AG08395 (cell line): Measurements from ENCODE around the gene PCDHB8.
"Not testable (repeated sequence)": the region's sequence is repeated elsewhere in the genome, so short reads cannot be mapped to it uniquely, and the experiment has no call there.

ENCODE experiments used
- DNase-seq: peaks from one replicate; pipeline ENCODE4 v3.0.0; 2012; ENCODE audit warnings: mixed read lengths, low spot score

Gene PCDHB8

GRCh38 chr5:141184117-141184855 is 6.7 kb downstream of the PCDHB8 start:
- not testable (repeated sequence) for DNase-seq

- peak; percentile 29 for DNase-seq
Observed at GRCh38 chr5:141186897-141187512, 9.4 kb downstream of the PCDHB8 start, which contains the start of gene PCDHB9. TSS of gene PCDHB9 (plus strand) at chr5:141187161. CDS start at chr5:141187319, 158 bp downstream.

- DNase-seq = not testable (repeated sequence)
Observed at GRCh38 chr5:141188682-141189081, 11.1 kb downstream of the PCDHB8 start.

DNA sequence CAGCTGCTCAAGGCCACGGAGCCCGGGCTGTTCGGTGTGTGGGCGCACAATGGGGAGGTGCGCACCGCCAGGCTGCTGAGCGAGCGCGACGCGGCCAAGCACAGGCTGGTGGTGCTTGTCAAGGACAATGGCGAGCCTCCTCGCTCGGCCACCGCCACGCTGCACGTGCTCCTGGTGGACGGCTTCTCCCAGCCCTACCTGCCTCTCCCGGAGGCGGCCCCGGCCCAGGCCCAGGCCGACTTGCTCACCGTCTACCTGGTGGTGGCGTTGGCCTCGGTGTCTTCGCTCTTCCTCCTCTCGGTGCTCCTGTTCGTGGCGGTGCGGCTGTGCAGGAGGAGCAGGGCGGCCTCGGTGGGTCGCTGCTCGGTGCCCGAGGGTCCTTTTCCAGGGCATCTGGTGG is 11.5 kb downstream of the PCDHB8 start:
- not testable (repeated sequence) for DNase-seq

GRCh38 chr5:141192110-141192725 is 14.6 kb downstream of the PCDHB8 start, which contains the start of gene PCDHB10:
TSS of gene PCDHB10 (plus strand) at chr5:141192353. CDS start at chr5:141192553, 200 bp downstream.
- DNase-seq = peak; percentile 20

GRCh38 chr5:141194332-141194731 is 16.7 kb downstream of the PCDHB8 start:
- DNase-seq = not testable (repeated sequence)

GRCh38 chr5:141196363-141196762 is 18.8 kb downstream of the PCDHB8 start:
- no peak for DNase-seq

GRCh38 chr5:141199359-141200235 is 22.0 kb downstream of the PCDHB8 start, which contains the start of gene PCDHB11:
TSS of gene PCDHB11 (plus strand) at chr5:141199627. CDS start at chr5:141199775, 148 bp downstream.
- no peak for DNase-seq

- not testable (repeated sequence) for DNase-seq
Observed at GRCh38 chr5:141201126-141201525, 23.5 kb downstream of the PCDHB8 start.

DNA sequence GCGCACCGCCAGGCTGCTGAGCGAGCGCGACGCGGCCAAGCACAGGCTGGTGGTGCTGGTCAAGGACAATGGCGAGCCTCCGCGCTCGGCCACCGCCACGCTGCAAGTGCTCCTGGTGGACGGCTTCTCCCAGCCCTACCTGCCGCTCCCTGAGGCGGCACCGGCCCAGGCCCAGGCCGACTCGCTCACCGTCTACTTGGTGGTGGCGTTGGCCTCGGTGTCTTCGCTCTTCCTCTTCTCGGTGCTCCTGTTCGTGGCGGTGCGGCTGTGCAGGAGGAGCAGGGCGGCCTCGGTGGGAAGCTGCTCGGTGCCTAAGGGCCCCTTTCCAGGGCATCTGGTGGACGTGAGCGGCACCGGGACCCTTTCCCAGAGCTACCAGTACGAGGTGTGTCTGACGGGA is 24.1 kb downstream of the PCDHB8 start:
- DNase-seq = not testable (repeated sequence)

DNA sequence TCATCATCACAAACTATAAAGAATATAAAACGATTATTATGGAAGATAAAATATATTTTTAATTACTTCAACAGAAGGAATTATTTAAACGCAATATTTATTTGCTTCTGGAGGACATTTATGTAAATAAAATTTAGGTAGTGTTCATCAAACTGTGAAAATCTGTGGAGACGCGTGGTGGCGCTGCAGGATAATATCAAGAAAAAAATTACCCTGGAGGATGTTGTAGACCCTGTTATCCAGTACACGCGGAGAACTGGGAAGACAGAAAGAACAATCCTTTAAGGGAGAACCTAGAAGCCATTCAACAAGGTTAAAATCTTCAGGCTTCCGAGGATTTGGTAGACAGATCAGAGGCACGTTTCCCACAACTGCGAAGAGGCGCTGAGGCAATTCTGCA is 30.9 kb downstream of the PCDHB8 start, which contains the start of gene PCDHB12:
Gene PCDHB12, plus strand, starts transcription at position 242 of the 400 bp plus-strand sequence. CDS start 189 bp downstream, outside the sequence.
- no peak for DNase-seq

- DNase-seq = not testable (repeated sequence)
Observed at GRCh38 chr5:141210281-141210680, 32.7 kb downstream of the PCDHB8 start.

- not testable (repeated sequence) for DNase-seq
Observed at GRCh38 chr5:141210849-141211248, 33.3 kb downstream of the PCDHB8 start.

DNA sequence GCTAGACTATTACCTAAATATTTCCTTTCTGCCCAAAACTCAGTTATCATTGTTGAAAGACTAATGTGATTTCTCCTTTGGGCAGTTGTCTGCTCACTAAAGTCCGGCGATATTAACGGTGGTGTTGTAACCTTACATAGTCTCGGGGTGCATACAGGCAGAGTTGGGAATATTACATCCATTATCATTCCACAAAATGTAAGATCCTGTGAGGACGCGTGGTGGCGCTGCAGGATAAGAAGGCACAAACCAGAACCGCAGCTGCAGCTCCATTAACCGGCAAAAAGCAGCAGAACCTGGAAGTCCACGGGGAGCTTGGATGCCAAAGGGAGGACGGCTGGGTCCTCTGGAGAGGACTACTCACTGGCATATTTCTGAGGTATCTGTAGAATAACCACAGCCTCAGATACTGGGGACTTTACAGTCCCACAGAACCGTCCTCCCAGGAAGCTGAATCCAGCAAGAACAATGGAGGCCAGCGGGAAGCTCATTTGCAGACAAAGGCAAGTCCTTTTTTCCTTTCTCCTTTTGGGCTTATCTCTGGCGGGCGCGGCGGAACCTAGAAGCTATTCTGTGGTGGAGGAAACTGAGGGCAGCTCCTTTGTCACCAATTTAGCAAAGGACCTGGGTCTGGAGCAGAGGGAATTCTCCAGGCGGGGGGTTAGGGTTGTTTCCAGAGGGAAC is 36.2 kb downstream of the PCDHB8 start, which contains the start of gene PCDHB13:
Gene PCDHB13, plus strand, starts transcription at position 264 of the 684 bp plus-strand sequence. Its CDS starts 205 bp downstream, at position 469.
- not testable (repeated sequence) for DNase-seq

DNA sequence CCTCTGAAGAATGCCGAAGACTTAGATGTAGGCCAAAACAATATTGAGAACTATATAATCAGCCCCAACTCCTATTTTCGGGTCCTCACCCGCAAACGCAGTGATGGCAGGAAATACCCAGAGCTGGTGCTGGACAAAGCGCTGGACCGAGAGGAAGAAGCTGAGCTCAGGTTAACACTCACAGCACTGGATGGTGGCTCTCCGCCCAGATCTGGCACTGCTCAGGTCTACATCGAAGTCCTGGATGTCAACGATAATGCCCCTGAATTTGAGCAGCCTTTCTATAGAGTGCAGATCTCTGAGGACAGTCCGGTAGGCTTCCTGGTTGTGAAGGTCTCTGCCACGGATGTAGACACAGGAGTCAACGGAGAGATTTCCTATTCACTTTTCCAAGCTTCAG is 37.0 kb downstream of the PCDHB8 start:
- not testable (repeated sequence) for DNase-seq

GRCh38 chr5:141215504-141215903 is 37.9 kb downstream of the PCDHB8 start:
- DNase-seq = not testable (repeated sequence)

- not testable (repeated sequence) for DNase-seq
Observed at GRCh38 chr5:141216035-141216434, 38.4 kb downstream of the PCDHB8 start.

- DNase-seq = peak; percentile 24
Observed at GRCh38 chr5:141223112-141223783, 45.7 kb downstream of the PCDHB8 start, which contains the start of gene PCDHB14. TSS of gene PCDHB14 (plus strand) at chr5:141223343. CDS start at chr5:141223506, 163 bp downstream.

GRCh38 chr5:141224844-141225243 is 47.3 kb downstream of the PCDHB8 start:
- DNase-seq = not testable (repeated sequence)

DNA sequence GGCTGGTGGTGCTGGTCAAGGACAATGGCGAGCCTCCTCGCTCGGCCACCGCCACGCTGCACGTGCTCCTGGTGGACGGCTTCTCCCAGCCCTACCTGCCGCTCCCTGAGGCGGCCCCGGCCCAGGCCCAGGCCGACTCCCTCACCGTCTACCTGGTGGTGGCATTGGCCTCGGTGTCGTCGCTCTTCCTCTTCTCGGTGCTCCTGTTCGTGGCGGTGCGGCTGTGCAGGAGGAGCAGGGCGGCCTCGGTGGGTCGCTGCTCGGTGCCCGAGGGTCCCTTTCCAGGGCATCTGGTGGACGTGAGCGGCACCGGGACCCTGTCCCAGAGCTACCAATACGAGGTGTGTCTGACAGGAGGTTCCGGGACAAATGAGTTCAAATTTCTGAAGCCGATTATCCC is 47.8 kb downstream of the PCDHB8 start:
- not testable (repeated sequence) for DNase-seq
